ENCODE data around the gene SEMA3B. TPM values are rescaled to one million over a fixed set of nuclear protein-coding genes. Genes with fewer than 3 reads are reported as not detected.

Gene SEMA3B
- total and polyA plus RNA-seq, 9 of the 15 experiments (the other 6 are each of a cell fraction or from before 2014, with no cell fraction given) = 0.03 to 1.8 (median 0.55) TPM; not detected in 1

DNA sequence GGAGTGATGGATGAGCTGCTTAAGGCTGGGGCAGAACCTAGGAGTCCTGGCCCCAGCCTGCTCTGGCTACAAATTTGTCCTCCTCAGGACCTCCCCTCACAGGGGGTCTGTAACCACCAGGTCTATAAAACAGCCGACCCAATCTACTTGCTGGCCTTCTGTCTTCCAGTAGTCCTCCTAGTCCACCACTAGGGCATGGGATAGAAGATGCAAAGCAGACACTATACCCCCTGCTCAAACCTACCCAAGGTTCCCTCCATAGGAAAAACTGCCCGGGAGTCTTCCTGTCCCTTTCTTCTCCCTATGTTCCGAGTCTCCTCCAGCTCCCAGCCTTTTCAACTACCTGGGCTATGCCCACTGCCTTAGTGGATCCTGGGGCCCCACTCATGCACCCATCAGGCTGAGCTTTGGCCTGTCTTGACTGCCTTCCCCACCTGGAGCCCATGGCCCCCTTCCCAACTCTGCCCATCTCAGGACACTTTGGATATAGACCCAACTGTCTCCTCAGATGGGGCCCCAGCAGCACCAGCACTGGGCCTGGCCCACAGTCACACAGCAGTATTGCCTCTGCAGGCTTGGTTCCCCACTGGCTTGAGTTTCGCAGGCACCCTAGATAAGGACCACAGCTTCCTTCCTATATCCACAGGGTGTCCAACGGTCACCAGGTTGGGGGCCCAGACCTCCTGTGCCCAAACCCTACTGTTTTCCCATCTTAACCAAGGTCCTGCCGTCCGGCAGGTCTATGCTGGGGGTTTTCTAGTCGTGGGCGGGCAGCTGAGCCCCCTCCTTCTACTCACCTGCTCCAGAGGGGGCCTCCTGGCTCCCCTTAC is 29.2 kb downstream of the SEMA3B start:
- Histone ChIP-seq H3K27ac (ENCODE audit: extremely low read depth, low read depth, low read length) (peak overlapping the region; percentile 76), H3K79me2 (ENCODE audit: control insufficient read depth, insufficient read depth, low read length) (peaks cover 46% of the 10 kb centered on the region), H3K27me3 (ENCODE audit: control insufficient read depth in 2 of 2, insufficient read depth in 2 of 2, low read length in 2 of 2) (no peaks in the 10 kb centered on the region), H3K9me1 (ENCODE audit: control insufficient read depth, insufficient read depth, low read length) (no peaks in the 10 kb centered on the region), H3K4me2 (ENCODE audit: insufficient read depth, low read length) (peak overlapping the region; percentile 86), H3K4me3 (peak overlapping the region; percentile 83), H3K9me3 (replicated peaks; ENCODE audit: control insufficient read depth, insufficient read depth, low read depth, low read length) (no peaks in the 10 kb centered on the region), H3K36me3 (ENCODE audit: control insufficient read depth, insufficient read depth, low read length) (peaks cover 19% of the 10 kb centered on the region; the same call in 2 of the 3 replicates), H4K20me1 (replicated peaks; ENCODE audit: control insufficient read depth, insufficient read depth, low read length) (no peaks in the 10 kb centered on the region), H2AFZ (ENCODE audit: low read depth, low read length) (no peak overlapping the region; the same call in 1 of the 2 replicates), H3K9ac (ENCODE audit: insufficient read depth in 1 of 2, low read depth in 2 of 2, low read length in 2 of 2) (peak overlapping the region; percentile 66 to 97), H3K4me1 (replicated peaks in 1 of 2; ENCODE audit: control insufficient read depth in 2 of 2, insufficient read depth in 2 of 2, low read length in 2 of 2) (peaks cover 21 to 70% of the 10 kb centered on the region in 2 experiments; a peak in 4 of 5 replicates)
- POLR2A ChIA-PET = interaction anchor here (1.1 to 1.5 kb wide), 2 partner anchors 11 to 30 kb away, joined by 3 to 8 read pairs; partner anchors contain the start of gene TUSC2
- TF ChIP-seq EP300 (IDR thresholded peaks at IDR 0.05; ENCODE audit: low read length) (peak; percentile 43), GABPA (tag; conservative IDR thresholded peaks at IDR 0.05; ENCODE audit: low read depth) (no peak), ETV1 (tag; conservative IDR thresholded peaks at IDR 0.05; ENCODE audit: low read depth) (0 out of 2 replicates have a peak, but pooled peaks have one; percentile 21), CBFA2T3 (IDR thresholded peaks at IDR 0.05) (peak; percentile 19; the same call in 1 of the 2 replicates), MBD2 (IDR thresholded peaks at IDR 0.05; ENCODE audit: borderline replicate concordance, low read depth) (0 out of 2 replicates have a peak, but pooled peaks have one; percentile 2)
- TF ChIP-seq, protein P1, sequence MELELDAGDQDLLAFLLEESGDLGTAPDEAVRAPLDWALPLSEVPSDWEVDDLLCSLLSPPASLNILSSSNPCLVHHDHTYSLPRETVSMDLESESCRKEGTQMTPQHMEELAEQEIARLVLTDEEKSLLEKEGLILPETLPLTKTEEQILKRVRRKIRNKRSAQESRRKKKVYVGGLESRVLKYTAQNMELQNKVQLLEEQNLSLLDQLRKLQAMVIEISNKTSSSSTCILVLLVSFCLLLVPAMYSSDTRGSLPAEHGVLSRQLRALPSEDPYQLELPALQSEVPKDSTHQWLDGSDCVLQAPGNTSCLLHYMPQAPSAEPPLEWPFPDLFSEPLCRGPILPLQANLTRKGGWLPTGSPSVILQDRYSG (tag; conservative IDR thresholded peaks at IDR 0.05; ENCODE audit: low read depth) = no peak
- TF ChIP-seq, protein P2, sequence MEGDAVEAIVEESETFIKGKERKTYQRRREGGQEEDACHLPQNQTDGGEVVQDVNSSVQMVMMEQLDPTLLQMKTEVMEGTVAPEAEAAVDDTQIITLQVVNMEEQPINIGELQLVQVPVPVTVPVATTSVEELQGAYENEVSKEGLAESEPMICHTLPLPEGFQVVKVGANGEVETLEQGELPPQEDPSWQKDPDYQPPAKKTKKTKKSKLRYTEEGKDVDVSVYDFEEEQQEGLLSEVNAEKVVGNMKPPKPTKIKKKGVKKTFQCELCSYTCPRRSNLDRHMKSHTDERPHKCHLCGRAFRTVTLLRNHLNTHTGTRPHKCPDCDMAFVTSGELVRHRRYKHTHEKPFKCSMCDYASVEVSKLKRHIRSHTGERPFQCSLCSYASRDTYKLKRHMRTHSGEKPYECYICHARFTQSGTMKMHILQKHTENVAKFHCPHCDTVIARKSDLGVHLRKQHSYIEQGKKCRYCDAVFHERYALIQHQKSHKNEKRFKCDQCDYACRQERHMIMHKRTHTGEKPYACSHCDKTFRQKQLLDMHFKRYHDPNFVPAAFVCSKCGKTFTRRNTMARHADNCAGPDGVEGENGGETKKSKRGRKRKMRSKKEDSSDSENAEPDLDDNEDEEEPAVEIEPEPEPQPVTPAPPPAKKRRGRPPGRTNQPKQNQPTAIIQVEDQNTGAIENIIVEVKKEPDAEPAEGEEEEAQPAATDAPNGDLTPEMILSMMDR (IDR thresholded peaks at IDR 0.05 in 2 of 3, conservative IDR thresholded peaks at IDR 0.05 in 1 of 3; ENCODE audit: insufficient read depth in 2 of 3, low read depth in 1 of 3, low read length in 3 of 3) = 0 out of 6 replicates have a peak, but pooled peaks of 1 of the 3 experiments have one; percentile 30
- TF ChIP-seq, protein P3, sequence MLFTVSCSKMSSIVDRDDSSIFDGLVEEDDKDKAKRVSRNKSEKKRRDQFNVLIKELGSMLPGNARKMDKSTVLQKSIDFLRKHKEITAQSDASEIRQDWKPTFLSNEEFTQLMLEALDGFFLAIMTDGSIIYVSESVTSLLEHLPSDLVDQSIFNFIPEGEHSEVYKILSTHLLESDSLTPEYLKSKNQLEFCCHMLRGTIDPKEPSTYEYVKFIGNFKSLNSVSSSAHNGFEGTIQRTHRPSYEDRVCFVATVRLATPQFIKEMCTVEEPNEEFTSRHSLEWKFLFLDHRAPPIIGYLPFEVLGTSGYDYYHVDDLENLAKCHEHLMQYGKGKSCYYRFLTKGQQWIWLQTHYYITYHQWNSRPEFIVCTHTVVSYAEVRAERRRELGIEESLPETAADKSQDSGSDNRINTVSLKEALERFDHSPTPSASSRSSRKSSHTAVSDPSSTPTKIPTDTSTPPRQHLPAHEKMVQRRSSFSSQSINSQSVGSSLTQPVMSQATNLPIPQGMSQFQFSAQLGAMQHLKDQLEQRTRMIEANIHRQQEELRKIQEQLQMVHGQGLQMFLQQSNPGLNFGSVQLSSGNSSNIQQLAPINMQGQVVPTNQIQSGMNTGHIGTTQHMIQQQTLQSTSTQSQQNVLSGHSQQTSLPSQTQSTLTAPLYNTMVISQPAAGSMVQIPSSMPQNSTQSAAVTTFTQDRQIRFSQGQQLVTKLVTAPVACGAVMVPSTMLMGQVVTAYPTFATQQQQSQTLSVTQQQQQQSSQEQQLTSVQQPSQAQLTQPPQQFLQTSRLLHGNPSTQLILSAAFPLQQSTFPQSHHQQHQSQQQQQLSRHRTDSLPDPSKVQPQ (CRISPR knock-in tag; IDR thresholded peaks at IDR 0.05; ENCODE audit: borderline replicate concordance) = no peak
- TF ChIP-seq, protein P4, sequence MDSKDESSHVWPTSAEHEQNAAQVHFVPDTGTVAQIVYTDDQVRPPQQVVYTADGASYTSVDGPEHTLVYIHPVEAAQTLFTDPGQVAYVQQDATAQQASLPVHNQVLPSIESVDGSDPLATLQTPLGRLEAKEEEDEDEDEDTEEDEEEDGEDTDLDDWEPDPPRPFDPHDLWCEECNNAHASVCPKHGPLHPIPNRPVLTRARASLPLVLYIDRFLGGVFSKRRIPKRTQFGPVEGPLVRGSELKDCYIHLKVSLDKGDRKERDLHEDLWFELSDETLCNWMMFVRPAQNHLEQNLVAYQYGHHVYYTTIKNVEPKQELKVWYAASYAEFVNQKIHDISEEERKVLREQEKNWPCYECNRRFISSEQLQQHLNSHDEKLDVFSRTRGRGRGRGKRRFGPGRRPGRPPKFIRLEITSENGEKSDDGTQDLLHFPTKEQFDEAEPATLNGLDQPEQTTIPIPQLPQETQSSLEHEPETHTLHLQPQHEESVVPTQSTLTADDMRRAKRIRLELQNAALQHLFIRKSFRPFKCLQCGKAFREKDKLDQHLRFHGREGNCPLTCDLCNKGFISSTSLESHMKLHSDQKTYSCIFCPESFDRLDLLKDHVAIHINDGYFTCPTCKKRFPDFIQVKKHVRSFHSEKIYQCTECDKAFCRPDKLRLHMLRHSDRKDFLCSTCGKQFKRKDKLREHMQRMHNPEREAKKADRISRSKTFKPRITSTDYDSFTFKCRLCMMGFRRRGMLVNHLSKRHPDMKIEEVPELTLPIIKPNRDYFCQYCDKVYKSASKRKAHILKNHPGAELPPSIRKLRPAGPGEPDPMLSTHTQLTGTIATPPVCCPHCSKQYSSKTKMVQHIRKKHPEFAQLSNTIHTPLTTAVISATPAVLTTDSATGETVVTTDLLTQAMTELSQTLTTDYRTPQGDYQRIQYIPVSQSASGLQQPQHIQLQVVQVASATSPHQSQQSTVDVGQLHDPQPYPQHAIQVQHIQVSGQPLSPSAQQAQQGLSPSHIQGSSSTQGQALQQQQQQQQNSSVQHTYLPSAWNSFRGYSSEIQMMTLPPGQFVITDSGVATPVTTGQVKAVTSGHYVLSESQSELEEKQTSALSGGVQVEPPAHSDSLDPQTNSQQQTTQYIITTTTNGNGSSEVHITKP (IDR thresholded peaks at IDR 0.05; ENCODE audit: partially characterized antibody) = peak; percentile 6
- TSS peak; percentile 40 for BruUV-seq (replicated peaks)
- intact Hi-C loops (cut with micrococcal nuclease) (loop anchor here (2.0 kb wide), 1 partner anchor 31 kb away; the partner anchor contains the start of gene TUSC2), in situ Hi-C loops (cut with MboI) (no loop called here)
- CTCF ChIA-PET (ENCODE audit: low intra/inter-chr PET ratio) = interaction anchor here (0.7 kb wide), 1 partner anchor 368 kb away, joined by 3 read pairs; no protein-coding TSS in a partner anchor
- FAIRE-seq (peak; percentile 72), ATAC-seq (no peak), DNase-seq (ENCODE audit: extremely low read depth in 1 of 4, low spot score in 3 of 4) (peak in 2 of 4 experiments; percentile 36 to 54)
- 4% methylated on average over 9 of the region's 9 CpGs for WGBS (ENCODE audit: insufficient coverage, low coverage, missing lambda C conversion rate)
